Tibial artery (tissue), 4 donors: Measurements from ENCODE around the gene ZNF679.
"Not testable (repeated sequence)": the region's sequence is repeated elsewhere in the genome, so short reads cannot be mapped to it uniquely, and the experiment has no call there.

Source experiments
- DNase-seq, 2 donors: peaks; one replicate each; pipeline ENCODE4 v3.0.0-alpha.2; 2019
- H3K27ac ChIP-seq, 2 donors: fragments of 200-600 bp; sonication (generic) in 1 of 2; 1 replicate in 1 of 2; 2 replicates in 1 of 2; pipeline ENCODE4 v1.5.1; 2018 to 2019; ENCODE audit warnings: mild to moderate bottlenecking in 1 of 2
- H3K27me3 ChIP-seq, 2 donors: fragments of 200-600 bp; sonication (generic) in 1 of 2; one replicate each; pipeline versions ENCODE4 v1.5.1 to v1.6.0; 2016 to 2019
- H3K36me3 ChIP-seq, 3 donors: fragments of 200-600 bp; sonication (generic) in 2 of 3; one replicate each; pipeline ENCODE4 v1.5.1; 2016 to 2019; ENCODE audit warnings: mild to moderate bottlenecking in 2 of 3
- H3K4me1 ChIP-seq, 4 donors: fragments of 200-600 bp; sonication (generic) in 2 of 4; 1 replicate in 3 of 4; 2 replicates in 1 of 4; pipeline ENCODE4 v1.5.1; 2016 to 2019
- H3K4me3 ChIP-seq, 2 donors: fragments of 200-600 bp; sonication (generic) in 1 of 2; 1 replicate in 1 of 2; 2 replicates in 1 of 2; pipeline ENCODE4 v1.5.1; 2018 to 2019; ENCODE audit warnings: mild to moderate bottlenecking in 2 of 2
- H3K9me3 ChIP-seq, 3 donors: fragments of 200-600 bp; sonication (generic) in 1 of 3; one replicate each; pipeline ENCODE4 v1.5.1; 2016 to 2019
- intact Hi-C: fragments of 100-400 bp; cut with DNase I; formaldehyde crosslinking; loops from one replicate; pipeline ENCODE4 v1.15.0; 2023; ENCODE audit warnings: low total_unique reads
- TF ChIP-seq, protein P1 (sequence below), 2 experiments: fragments of 200-600 bp in 1 of 2; fragments of 450-650 bp in 1 of 2; IDR thresholded peaks; one replicate each; pipeline ENCODE4 v1.5.1; 2017 to 2019; ENCODE audit warnings: antibody characterized with exemption in 2 of 2, mild to moderate bottlenecking in 1 of 2, moderate library complexity in 1 of 2

The ZNF679 gene

GRCh38 chr7:64313740-64314491 is 85.6 kb downstream of the ZNF679 start, which contains the start of gene ZNF736:
Gene ZNF736, plus strand, starts transcription at chr7:64313961. Its CDS starts 190 bp downstream, at chr7:64314151.
- Histone ChIP-seq H3K27me3 (no peaks in the 10 kb centered on the region), H3K9me3 (no peaks in the 10 kb centered on the region), H3K4me1 (peaks cover 0 to 17% (median 12%) of the 10 kb centered on the region in 4 donors), H3K36me3 (no peaks in the 10 kb centered on the region), H3K27ac (peak within 1 kb of the TSS; percentile 65 to 74), H3K4me3 (peak within 1 kb of the TSS; percentile 65 to 73)
- DNase-seq: peak; percentile 93 to 94
- TF ChIP-seq, protein P1, sequence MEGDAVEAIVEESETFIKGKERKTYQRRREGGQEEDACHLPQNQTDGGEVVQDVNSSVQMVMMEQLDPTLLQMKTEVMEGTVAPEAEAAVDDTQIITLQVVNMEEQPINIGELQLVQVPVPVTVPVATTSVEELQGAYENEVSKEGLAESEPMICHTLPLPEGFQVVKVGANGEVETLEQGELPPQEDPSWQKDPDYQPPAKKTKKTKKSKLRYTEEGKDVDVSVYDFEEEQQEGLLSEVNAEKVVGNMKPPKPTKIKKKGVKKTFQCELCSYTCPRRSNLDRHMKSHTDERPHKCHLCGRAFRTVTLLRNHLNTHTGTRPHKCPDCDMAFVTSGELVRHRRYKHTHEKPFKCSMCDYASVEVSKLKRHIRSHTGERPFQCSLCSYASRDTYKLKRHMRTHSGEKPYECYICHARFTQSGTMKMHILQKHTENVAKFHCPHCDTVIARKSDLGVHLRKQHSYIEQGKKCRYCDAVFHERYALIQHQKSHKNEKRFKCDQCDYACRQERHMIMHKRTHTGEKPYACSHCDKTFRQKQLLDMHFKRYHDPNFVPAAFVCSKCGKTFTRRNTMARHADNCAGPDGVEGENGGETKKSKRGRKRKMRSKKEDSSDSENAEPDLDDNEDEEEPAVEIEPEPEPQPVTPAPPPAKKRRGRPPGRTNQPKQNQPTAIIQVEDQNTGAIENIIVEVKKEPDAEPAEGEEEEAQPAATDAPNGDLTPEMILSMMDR (IDR thresholded peaks at IDR 0.05): no peak
- intact Hi-C loops: loop anchor here (5.0 kb wide), 1 partner anchor 358 kb away; no protein-coding TSS in a partner anchor

DNA sequence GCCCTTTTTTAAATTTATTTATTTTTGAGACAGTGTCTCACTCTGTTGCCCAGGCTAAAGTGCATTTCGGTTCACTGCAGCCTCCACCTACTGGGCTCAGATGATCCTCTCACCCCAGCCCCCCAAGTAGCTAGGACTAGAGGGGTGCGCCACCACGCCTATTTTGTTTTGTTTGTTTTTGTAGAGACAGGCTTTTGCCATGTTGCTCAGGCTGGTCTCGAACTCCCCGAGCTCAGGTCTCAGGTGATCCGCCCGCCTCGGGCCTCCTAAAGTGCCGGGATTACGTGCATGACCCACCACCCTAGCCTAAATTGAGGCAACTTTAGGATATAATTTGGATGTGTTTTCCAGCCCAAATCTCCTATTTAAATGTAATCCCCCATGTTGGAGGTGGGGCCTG is 86.3 kb downstream of the ZNF679 start:
- no peaks in the 10 kb centered on the region for H3K36me3 ChIP-seq
- intact Hi-C loops: loop anchor here (5.0 kb wide), 1 partner anchor 358 kb away; no protein-coding TSS in a partner anchor
- H3K4me1 ChIP-seq: peaks cover 0 to 17% (median 12%) of the 10 kb centered on the region in 4 donors
- H3K4me3 ChIP-seq: peak overlapping the region; percentile 65 to 73
- TF ChIP-seq, protein P1 (IDR thresholded peaks at IDR 0.05): no peak
- no peaks in the 10 kb centered on the region for H3K27me3 ChIP-seq
- no peak for DNase-seq
- H3K27ac ChIP-seq: peak overlapping the region; percentile 65 to 74
- no peaks in the 10 kb centered on the region for H3K9me3 ChIP-seq

DNA sequence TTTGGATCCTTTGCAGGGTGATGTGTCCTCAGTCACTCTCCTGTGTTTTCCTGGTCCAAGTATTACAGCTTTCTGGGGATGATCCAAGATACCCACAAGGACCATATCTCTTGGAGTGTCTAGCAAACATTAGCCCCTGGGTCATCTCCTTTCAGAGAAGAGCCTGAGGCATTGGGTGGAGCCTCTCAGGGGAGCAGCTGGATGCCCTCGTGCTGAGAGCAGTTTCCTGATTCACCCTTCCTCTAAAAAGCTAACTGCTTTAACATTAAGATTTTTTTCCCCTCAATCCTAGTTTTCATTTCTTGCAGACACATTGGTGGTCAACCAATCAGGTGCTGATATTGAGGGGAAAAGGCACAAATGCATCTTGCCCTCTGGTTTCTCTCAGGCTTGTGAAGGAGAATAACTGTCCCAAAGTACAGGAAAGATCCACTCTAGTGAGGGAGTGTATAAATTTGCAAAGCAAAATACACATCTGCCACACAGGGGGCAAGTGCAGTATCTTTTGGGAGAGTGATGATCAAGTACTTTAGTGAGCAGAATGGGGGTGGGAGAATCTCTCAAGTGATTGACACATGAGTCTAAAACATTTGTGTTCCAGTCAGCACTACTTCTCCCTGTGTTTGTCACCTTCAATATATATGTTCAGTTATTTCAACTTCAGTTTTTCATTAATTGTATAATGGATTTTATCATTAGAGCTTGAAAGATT is 87.9 kb downstream of the ZNF679 start:
- H3K4me1 ChIP-seq: peaks cover 0 to 17% (median 12%) of the 10 kb centered on the region in 4 donors

More for the DNA sequence above, 87.9 kb downstream of the ZNF679 start:
- H3K27me3 ChIP-seq, intact Hi-C loops, H3K9me3 ChIP-seq, DNase-seq, H3K36me3 ChIP-seq, H3K4me3 ChIP-seq, H3K27ac ChIP-seq: not testable (repeated sequence)
